GM21367 (cell line): ENCODE results near the gene RALGPS2.
"Not testable (repeated sequence)": the region's sequence is repeated elsewhere in the genome, so short reads cannot be mapped to it uniquely, and the experiment has no call there.

Experiments used
- ATAC-seq: cut with Tn5 transposase; IDR thresholded peaks from one replicate; pipeline ENCODE4 v1.9.1; 2021; ENCODE audit not compliant: unreplicated experiment

RALGPS2 gene

DNA sequence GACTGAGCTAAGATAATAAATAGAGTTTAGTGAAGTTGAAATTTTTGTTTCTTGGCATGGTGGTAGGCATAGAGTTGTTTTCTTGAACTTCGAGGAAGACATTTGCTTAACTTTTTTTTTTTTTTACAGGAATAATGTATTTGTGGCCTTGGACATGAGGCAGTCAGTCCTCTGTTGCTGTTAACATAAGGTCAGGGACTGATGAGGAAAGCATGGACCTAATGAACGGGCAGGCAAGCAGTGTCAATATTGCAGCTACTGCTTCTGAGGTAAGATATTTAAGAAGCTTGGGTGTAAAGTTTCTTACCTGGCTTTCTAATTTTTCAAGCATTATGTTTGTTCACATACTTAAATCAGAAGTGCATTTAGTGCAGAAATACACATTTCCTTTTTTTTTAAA lies 51.5 kb downstream of the RALGPS2 start:
- ATAC-seq: no peak

DNA sequence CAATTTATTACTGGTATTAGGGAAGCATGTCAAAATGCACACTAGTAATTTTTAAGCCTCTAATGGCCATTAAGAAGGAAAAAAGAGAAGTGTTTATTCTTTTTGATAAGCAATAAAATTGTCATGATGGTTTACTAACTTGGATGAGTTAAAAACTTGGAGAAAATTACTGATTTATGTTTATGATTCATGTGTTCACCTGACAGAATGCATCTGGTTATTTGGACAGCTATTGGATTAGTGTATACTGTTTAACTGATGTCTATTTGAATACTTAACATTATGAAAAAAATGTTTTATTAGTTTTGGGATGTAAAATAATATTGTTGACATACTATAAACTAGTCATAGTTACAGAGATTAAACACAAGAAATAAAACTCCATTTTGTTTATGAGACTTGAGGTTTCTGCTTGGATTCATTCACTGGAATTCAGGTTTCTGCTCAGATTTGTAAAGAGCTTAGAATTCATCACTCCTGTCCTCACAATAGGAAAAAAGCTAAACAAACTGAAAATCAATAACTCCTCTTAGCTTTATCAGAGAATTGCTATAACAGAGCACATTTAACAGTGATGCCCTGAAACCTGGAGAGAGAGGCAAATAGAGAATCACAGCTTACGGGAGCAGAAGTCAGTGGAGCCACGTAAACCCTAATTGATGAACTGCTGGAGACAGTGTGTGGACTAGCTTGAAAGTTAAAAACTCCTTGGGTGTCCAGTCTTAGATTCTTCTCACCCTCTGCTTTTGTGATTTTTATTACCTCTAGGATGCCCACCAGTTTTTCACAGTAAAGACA lies 56.7 kb downstream of the RALGPS2 start:
- no peak for ATAC-seq

DNA sequence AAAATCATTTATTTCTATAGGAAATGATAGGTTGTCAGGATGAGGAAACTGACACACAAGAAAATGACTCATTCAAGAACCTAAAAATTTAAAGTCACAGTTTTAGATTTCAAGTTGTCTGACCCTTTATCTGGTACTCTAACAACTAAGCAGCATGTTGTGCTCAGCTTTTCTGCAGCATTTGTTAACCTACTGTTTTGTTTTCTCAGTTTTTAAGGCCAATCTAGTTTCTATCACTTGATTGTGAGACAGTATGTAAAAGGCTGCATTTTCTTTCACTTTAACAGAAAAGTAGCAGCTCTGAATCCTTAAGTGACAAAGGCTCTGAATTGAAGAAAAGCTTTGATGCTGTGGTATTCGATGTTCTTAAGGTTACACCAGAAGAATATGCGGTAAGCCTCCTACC lies 59.1 kb downstream of the RALGPS2 start:
- no peak for ATAC-seq

DNA sequence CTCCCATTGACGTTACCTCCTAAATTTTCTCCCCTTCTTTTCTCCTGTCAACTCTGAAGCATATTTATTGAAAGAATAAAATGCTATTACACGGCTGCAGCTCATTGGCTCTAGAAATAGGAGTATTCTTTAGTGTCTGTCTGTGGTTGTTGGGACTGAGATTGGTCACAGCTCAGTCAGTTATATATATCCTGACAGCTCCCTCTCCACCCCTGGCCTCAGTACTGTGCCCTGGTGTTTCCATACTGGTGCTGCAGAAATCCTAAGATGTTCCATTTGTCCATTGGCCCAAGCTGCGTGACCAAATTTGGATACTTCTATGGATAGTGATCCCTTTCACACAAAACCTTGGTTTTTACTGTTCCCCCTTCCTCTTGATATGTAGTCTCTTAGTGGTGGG lies 67.3 kb downstream of the RALGPS2 start:
- ATAC-seq: no peak

DNA sequence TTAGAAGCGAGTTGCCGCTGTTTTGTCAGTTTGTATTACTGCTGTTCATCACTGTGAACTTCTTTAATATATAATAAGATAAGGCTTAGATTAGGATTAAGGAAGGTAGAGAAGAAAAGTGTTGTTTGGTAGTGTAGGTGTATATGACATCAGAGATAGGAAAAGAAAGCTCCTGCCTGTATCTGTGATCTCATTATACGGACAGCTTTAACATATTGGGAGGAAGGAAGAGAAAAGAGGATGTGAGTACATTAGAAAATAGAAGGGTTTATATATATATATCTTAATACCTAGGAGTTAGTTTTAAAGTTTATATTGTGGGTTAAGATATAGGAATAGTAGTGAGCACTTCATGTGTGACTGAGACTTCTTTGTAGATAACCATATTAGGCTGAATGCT lies 71.0 kb downstream of the RALGPS2 start:
- ATAC-seq: no peak

DNA sequence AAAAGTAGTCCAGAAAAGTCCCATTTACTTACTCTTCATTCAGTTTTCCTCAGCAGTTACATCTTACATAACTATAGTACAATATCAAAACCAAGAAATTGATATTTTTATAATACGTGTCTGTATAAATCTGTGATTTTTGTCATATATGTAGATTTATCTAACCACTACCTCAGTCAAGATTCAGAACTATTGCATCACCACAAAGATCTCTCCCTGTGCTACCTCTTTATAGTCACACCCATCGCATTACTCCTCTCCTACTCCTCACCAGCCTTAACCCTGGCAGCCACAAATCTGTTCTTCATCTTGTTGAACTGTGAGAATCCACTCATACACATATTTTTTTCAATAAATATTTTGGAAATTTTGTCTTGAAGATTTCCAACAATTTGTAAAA lies 72.5 kb downstream of the RALGPS2 start:
- no peak for ATAC-seq

DNA sequence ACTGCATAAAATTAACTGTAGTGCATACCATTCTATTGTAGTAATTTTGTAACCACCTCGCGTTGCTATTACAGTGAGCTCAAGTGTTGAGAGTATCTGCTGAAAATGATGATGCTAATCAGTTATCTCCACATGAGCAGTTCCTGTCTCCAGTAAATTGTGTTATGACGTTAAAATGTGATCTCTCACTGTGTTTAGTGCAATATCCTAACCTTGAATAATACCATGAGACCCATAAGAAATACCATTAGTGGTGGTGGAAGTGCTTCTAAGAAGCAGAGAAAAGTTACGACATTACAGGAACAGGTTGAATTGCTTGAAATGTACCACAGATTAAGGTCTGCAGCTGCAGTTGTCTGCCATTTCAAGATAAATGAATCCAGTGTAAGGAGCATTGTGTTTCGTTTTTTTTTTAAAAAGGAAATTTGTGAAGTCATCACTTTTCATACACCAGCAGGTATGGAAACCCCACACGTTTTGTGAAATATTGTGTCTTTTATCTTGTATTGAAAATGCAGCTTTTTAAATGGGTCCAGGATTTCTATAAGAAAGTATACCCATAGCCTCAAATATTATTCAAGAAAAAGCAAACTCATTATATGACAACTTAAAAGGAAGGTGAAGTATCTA lies 73.3 kb downstream of the RALGPS2 start:
- no peak for ATAC-seq

DNA sequence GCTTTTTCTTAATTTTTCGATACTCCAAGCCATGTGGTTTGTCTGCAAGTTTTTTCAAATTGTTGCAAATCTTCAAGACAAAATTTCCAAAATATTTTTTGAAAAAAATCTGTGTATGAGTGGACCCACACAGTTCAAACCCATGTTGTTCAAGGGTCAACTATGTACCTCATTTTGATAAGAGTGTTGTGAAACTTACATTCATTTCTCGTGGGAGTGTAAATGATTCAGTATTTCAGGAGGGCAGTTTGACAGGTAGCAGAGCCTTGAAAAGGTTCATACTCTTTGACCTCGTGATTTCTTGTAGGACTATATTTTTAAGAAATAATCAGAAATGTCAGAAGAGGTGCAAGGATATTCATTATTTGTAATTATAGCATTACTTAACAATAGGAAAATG lies 77.8 kb downstream of the RALGPS2 start:
- no peak for ATAC-seq

DNA sequence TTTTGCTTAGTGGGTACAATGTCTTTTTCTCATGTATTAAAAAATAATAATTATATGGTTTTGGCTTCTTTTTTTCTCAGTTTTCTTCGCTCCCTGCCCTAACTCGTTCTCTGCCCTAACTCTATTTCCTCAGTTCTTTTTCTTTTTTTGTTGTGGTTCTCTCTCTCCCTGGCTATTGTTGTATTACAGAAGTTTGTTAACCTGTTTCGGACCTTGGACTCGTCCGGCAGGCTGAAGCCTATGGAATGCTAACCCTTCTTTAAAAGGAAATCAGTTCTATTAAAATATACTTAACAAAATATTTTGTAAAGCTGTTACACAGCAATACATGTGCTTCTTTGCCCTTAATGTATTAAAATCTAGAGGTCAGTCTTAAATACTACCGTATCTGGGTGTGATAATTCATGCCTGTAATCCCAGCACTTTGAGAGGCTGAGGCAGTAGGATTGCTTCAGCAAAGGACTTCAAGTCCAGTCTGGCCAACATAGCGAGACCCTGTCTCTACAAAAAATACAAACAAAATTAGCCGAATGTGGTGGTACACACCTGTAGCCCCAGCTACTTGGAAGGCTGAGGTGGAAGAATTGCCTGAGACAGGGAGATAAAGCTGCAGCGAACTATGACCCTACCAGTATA lies 81.7 kb downstream of the RALGPS2 start:
- no peak for ATAC-seq

DNA sequence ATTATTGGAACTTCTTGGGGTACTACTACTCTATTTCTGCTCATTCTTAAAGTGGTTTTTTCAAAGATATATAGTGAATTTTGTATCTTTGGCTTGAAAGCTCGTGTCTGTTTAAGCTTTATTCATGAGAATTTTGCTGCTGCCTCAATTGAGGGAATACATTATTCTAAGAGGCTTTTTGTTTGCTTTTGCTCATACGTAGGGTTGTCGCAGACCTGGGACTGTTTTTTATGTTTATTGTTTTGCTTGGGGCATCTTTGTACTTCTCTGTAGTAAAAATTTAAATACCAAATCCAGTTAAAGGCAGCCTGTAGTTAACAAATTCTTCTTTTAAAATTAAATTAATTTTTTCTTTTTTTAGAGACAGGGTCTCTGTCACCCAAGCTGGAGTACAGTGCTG lies 83.5 kb downstream of the RALGPS2 start:
- no peak for ATAC-seq

DNA sequence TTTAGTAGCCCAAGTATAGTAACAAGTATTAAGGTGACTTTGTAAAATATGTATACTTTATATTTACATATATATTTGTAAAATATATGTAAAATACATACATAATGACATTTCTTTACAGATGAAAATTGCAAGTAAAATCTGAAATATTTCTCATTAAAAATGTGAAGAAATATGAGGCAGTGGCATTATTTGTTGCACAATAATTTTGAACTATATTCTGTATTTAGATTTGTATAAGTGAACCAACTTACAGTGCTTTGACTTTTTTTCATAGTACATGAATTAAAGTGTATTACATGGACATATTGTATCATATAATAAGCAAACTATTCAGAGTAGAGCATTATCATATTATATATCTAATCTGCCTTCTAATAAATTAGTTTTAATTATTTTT lies 85.5 kb downstream of the RALGPS2 start:
- no peak for ATAC-seq

DNA sequence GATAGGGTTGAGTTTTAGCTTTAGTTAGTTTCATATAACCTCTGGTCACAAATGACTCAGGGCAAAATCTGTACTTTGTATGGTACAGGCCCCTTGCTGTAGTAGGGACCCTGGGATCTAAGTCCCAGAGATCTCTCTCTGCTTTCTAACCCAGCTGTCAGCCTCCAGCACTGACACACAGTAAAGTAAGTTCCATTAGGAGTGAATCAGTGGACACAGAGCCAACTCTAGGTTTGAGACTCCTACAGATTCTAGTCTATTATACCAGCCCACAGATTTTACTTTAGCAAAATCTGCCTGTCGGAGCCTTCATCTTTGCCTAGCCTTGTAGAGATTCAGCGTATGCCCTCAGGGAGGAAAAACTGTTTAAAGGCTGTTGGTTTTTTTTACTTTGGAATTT lies 93.4 kb downstream of the RALGPS2 start:
- ATAC-seq: no peak

DNA sequence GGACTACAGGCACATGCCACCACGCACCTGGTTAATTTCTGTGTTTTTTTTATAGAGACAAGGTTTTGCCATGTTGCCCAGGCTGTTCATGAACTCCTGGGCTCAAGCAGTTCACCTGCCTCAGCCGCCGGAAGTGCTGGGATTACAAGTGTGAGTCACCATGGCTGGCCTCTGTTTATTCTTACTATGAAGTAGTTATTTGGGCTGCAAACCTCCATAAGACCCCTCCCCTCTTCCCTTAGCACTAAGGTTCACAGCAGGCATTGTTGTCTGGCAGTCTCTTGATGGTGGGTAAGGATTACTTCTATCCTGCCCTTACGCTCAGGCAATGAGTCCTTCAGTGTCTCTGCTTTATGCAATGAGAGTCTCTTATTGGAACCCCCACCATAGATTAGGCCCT lies 94.1 kb downstream of the RALGPS2 start:
- ATAC-seq: no peak

DNA sequence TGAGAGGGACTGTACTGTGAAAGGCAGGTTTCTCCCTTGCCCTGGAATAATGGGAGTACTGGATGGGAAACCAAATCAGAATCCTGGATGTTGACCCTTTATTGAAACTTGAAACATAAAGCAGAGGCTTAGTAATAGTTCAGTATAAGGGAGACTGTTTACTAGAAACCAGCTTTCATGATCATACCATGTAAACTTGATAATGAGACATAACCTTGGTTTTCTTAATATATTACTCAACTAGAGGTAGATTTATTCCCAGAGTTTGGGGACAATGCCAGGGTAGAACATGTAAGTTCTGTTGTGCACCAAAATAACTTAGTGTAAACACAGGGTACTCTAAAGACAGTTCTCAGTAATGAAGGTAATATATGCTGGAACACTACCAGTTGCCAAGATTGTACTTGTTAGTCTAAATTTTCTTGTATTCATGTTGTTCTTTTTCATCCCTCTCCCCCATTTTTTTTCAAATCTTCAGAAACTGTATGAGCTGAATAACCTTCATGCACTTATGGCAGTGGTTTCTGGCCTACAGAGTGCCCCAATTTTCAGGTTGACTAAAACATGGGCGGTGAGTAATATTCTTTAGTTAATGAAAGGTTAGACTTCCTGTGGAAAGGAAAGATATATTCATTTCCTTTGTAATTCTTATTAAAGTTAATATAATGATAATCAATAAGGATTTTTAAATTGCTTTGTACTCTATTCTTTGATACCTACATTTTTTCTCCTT lies 96.3 kb downstream of the RALGPS2 start:
- no peak for ATAC-seq

DNA sequence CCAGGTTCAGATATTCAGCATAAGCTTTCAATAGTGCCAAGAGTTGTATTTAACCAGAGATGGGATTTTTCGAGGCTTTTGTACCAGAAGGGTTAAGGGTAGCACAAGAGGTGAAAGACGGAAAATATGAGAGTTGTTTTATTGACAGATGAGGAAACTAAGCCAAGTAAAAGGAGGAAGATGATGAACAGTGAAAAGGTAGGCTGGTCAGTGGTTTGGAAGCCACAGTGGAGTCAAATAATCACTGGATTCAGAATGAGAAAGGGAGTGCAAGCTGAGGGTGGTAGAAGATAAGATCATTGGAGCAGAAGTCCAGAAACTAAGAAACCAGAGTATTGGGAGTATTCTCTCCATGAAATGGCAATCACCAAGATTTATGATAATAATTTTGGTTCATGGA lies 100.1 kb downstream of the RALGPS2 start:
- no peak for ATAC-seq

DNA sequence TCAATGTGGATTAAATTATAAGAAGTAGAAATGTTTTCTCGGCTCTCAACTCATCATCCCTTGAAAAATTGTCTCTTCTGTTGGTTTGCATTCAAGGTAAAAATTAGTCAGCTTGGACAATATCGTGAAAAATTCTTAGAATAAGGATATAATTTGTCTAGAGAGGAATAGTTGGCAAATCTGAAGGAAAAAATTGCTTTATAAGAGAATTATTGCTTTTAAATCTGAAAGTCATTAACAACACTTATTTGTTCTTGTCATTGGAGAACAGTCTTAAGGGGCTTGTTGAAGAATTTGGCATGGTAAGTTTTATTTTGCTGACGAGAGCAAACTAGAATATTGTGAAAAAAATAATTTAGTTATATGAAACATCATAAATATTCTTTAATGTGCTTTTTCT lies 119.4 kb downstream of the RALGPS2 start:
- ATAC-seq: no peak

DNA sequence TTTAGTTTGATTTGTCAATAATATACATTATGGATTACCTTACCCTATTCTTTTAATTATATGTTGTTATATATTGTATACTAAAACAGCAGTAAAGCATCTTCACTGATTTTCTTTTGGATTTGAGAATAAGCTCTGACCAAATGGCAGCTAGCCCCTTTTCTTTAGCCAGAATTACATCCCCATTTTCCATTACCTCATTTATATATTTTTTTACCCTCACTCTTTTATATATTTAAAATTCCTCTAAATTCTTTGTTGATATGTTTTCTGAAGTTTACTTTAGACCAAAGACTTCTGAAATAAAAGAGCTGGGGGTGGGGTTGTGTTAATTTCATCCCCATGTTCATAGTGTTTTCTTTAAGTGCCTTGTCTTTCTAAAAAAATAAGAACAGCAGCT lies 121.3 kb downstream of the RALGPS2 start:
- ATAC-seq: no peak

DNA sequence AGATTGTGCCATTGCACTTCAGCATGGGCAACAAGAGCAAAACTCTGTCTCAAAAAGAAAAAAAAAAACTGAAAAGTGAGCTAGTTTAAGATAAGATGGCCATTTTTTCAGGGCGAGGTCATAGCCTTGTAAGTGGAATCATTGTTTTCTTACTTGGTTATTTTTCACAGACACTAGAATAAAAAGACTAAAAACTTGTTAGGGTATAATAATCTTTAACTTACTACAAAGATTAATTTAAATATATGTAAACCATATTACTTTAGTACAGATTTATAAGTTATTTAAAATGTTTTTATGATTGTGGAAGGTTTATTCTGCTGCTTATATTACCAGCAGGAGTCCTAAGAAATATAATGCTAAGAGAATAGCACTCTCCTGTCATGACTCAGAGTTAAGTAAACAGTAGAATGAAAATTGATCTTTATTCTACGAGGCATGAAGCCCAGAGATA lies 122.4 kb downstream of the RALGPS2 start:
- no peak for ATAC-seq

DNA sequence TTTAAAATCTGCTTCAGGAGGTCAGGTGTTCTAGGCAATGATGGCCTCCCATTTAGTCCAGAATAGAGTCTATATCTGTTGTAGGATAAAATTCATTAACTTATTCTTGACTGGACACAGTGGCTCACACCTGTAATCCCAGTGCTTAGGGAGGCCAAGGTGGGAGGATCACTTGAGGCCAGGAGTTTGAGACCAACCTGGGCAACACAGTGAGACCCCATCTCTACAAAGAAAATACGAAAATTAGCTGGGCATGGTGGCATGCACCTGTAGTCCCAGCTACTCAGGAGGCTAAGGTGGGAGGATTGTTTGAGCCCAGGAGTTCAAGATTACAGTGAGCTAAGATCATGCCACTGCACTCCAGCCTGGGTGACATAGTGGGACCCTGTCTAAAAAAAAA lies 122.9 kb downstream of the RALGPS2 start:
- ATAC-seq: not testable (repeated sequence)

DNA sequence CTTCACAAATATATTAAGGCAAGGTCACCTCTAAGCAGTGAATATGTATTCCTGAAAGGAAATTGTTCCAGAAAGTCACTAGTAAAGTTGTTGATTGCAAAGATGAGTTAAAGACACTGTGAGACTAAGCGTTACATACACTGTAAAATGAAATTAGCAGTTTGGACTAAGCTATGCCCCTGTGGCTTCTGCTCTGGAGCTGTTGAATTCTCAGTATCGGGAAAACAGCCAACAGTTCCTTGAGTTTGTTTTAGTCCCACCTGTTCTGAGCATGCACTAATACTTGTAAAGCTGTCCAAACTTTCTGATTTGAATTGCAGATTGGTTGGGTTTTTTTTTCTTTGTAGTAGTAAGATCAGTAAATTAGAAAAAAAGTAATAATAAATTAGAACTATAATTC lies 124.9 kb downstream of the RALGPS2 start:
- ATAC-seq: no peak

DNA sequence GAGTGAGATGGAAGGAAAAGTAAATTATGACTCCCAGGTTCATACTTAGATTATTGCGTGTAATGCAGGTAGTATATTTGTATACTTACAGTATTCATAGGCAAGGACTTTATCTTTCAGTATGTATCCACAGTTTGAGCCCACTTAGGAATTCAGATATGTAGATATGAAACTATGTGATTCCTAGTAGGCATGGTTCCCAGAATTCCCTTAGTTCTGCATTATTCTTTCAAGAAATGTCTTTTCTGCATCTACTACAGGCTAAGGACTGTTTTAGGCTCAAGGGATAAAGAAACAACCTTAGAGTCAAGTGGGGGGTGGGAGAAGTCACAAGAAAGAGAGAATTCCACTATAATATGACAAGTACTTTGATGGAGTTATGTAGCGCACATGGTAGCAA lies 132.1 kb downstream of the RALGPS2 start:
- ATAC-seq: no peak

DNA sequence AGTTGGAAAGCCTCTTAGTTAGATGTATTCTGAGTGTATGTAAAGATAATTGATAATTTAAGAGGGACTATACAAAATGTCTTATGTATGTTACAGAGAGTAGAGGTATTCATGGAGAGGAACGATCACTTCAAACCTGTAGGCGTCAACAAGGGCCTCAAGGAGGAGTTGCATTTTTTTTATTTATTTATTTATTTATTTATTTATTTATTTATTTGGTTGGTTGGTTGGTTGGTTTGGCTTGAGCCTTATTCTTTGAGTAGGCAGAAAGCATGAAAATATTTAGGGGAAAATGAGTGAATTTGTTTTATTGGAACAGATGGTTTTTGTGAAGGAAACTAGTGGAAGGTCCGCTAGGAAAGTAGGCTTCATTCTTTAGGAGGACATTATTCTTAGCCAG lies 137.4 kb downstream of the RALGPS2 start:
- no peak for ATAC-seq
